Stimulated activated CD4-positive, alpha-beta T cell treated with anti-CD3 and anti-CD28 coated beads, Interleukin-15, amount 100 ng/mL, for 48 hours (primary cell): ENCODE measurements around the gene BET1L.

Experiments
- DNase-seq, 2 donors: peaks; one replicate each; pipeline ENCODE4 v3.0.0-alpha.2; 2020; ENCODE audit warnings: low read depth in 2 of 2

Gene BET1L

GRCh38 chr11:210122-210802 is 3.1 kb upstream of the BET1L start:
- no peak for DNase-seq

- no peak for DNase-seq
Measured at GRCh38 chr11:209275-210121, 2.3 kb upstream of the BET1L start.

GRCh38 chr11:208917-209260 is 1.7 kb upstream of the BET1L start:
- DNase-seq: no peak

GRCh38 chr11:208181-208916 is 1.1 kb upstream of the BET1L start:
- peak; percentile 59 to 76 for DNase-seq

GRCh38 chr11:207863-208180 is 623 bp upstream of the BET1L start:
- peak; percentile 29 to 34 for DNase-seq

- DNase-seq: no peak
Measured at GRCh38 chr11:206526-207207, 532 bp downstream of the BET1L start.

GRCh38 chr11:206002-206384 is 1.2 kb downstream of the BET1L start:
- DNase-seq: no peak

- DNase-seq: no peak
Measured at GRCh38 chr11:205221-206001, 1.8 kb downstream of the BET1L start.

GRCh38 chr11:204587-205109 is 2.6 kb downstream of the BET1L start:
- DNase-seq: no peak

GRCh38 chr11:203945-204586 is 3.1 kb downstream of the BET1L start:
- DNase-seq: no peak

- DNase-seq: no peak
Measured at GRCh38 chr11:203056-203944, 3.9 kb downstream of the BET1L start.

GRCh38 chr11:202490-202889 is 4.7 kb downstream of the BET1L start:
- no peak for DNase-seq

GRCh38 chr11:201966-202365 is 5.2 kb downstream of the BET1L start:
- DNase-seq: no peak

GRCh38 chr11:200224-201003 is 6.8 kb downstream of the BET1L start:
- no peak for DNase-seq

GRCh38 chr11:199782-200181 is 7.4 kb downstream of the BET1L start:
- no peak for DNase-seq

- DNase-seq: no peak
Measured at GRCh38 chr11:199004-199581, 8.1 kb downstream of the BET1L start.

GRCh38 chr11:198236-198806 is 8.9 kb downstream of the BET1L start:
- DNase-seq: no peak

GRCh38 chr11:197741-198235 is 9.4 kb downstream of the BET1L start:
- DNase-seq: no peak
